T-cell (primary cell): ENCODE results near the gene ROR2. TPM values are rescaled to one million over a fixed set of nuclear protein-coding genes. Genes with fewer than 3 reads are reported as not detected.

Experiments used
- ATAC-seq, 4 experiments: fragments of 200-7000 bp in 3 of 4; fragments of 150-1000 bp in 1 of 4; cut with Tn5 transposase; replicated peaks in 1 of 4; 1 replicate in 3 of 4; 2 replicates in 1 of 4; pipeline ENCODE4 v1.10.0; 2021; ENCODE audit warnings: moderate library complexity in 3 of 4, mild to moderate bottlenecking in 2 of 4, moderate number of reproducible peaks in 1 of 4
- CTCF ChIA-PET, 2 donors: fragments of 300-600 bp; sonication (Branson Sonifier 250); formaldehyde crosslinking; loops; one replicate each; lab custom pipeline; 2022; ENCODE audit warnings: antibody characterized with exemption in 2 of 2; lab: Charles Lee
- POLR2A ChIA-PET, 2 donors: fragments of 300-600 bp; sonication (Branson Sonifier 250); formaldehyde crosslinking; loops; one replicate each; lab custom pipeline; 2022; ENCODE audit warnings: antibody characterized with exemption in 2 of 2; lab: Charles Lee
- DNase-seq, 35 experiments: peaks; one replicate each; pipeline versions ENCODE4 v3.0.0 to v3.0.0-alpha.2; 2013 to 2023
- H3K27ac ChIP-seq: one replicate; pipeline ENCODE4 v1.5.1; 2013; ENCODE audit warnings: low read length
- H3K27me3 ChIP-seq, 2 experiments: replicated peaks in 1 of 2; 1 replicate in 1 of 2; 2 replicates in 1 of 2; pipeline versions ENCODE4 v1.6.1 to v1.7.0; 2013; ENCODE audit warnings: low read length in 1 of 2, mixed read lengths in 1 of 2; ENCODE audit not compliant: control insufficient read depth in 2 of 2, insufficient read depth in 2 of 2; ENCODE audit errors: extremely low read depth in 1 of 2
- H3K36me3 ChIP-seq, 2 donors: 1 replicate in 1 of 2; 2 replicates in 1 of 2; pipeline versions ENCODE4 v1.6.1 to v1.7.0; 2013; ENCODE audit warnings: low read length in 1 of 2; ENCODE audit not compliant: control insufficient read depth in 2 of 2, insufficient read depth in 1 of 2; ENCODE audit errors: extremely low read depth in 1 of 2
- H3K4me1 ChIP-seq, 2 experiments: 1 replicate in 1 of 2; 2 replicates in 1 of 2; pipeline versions ENCODE4 v1.6.1 to v1.7.0; 2013; ENCODE audit warnings: low read length in 2 of 2, mixed read lengths in 1 of 2; ENCODE audit not compliant: insufficient read depth in 2 of 2, control insufficient read depth in 1 of 2; ENCODE audit errors: extremely low read depth in 1 of 2
- H3K4me3 ChIP-seq, 2 donors: 1 replicate in 1 of 2; 2 replicates in 1 of 2; pipeline versions ENCODE4 v1.5.1 to v1.7.0; 2013; ENCODE audit warnings: mild to moderate bottlenecking in 2 of 2, low read length in 1 of 2, moderate library complexity in 1 of 2; ENCODE audit not compliant: control insufficient read depth in 1 of 2; ENCODE audit errors: extremely low read depth in 1 of 2
- H3K9me3 ChIP-seq: 2 replicates; pipeline ENCODE4 v1.7.0; 2013
- H3K27ac Mint-ChIP-seq, 2 donors: one replicate each; pipeline ENCODE4 v1.8.0; 2020 to 2021; ENCODE audit warnings: mild to moderate bottlenecking in 2 of 2, mixed read lengths in 2 of 2
- H3K27me3 Mint-ChIP-seq, 2 donors: one replicate each; pipeline ENCODE4 v1.8.0; 2021 to 2022; ENCODE audit warnings: mixed read lengths in 2 of 2
- H3K36me3 Mint-ChIP-seq: one replicate; pipeline ENCODE4 v1.8.0; 2021; ENCODE audit warnings: mixed read lengths
- H3K4me1 Mint-ChIP-seq, 3 donors: one replicate each; pipeline ENCODE4 v1.8.0; 2020 to 2022; ENCODE audit warnings: mixed read lengths in 3 of 3, mild to moderate bottlenecking in 1 of 3
- H3K4me3 Mint-ChIP-seq, 3 donors: one replicate each; pipeline ENCODE4 v1.8.0; 2020 to 2022; ENCODE audit warnings: mild to moderate bottlenecking in 3 of 3, mixed read lengths in 3 of 3, moderate library complexity in 3 of 3
- H3K9me3 Mint-ChIP-seq, 3 donors: one replicate each; pipeline ENCODE4 v1.8.0; 2020 to 2022; ENCODE audit warnings: mixed read lengths in 3 of 3
- WGBS: methylation state at CpG from one replicate; pipeline ENCODE4 v1.1.5; 2013; ENCODE audit warnings: missing lambda C conversion rate; ENCODE audit not compliant: insufficient coverage; 5-methylcytosine and 5-hydroxymethylcytosine counted together
- total RNA-seq, 35 experiments: library from RNA in 6 of 35; stranded (reverse) in 6 of 35; fragments of 120-200 nt in 1 of 35; gene quantifications; one replicate each; pipeline versions ENCODE4 v1.2.1 to v1.2.4 and lab custom pipeline; 2013 to 2026

The ROR2 gene
- total RNA-seq, 5 donors from 2014 or later (not counting 1 experiment from before 2014, with no cell fraction given) = 0.07 to 0.28 (median 0.15) TPM; not detected in 1

GRCh38 chr9:91897201-91897600 is 52.8 kb downstream of the ROR2 start:
- no peak for ATAC-seq
- no peak overlapping the region for H3K27ac Mint-ChIP-seq
- H3K27ac ChIP-seq = no peak overlapping the region

GRCh38 chr9:91896513-91897121 is 53.4 kb downstream of the ROR2 start:
- no peaks in the 10 kb centered on the region for H3K9me3 Mint-ChIP-seq
- H3K27me3 Mint-ChIP-seq = peaks cover 29 to 32% of the 10 kb centered on the region in 2 donors
- 36% methylated on average over 5 of the region's 11 CpGs for WGBS
- H3K27ac Mint-ChIP-seq = no peak overlapping the region
- no peaks in the 10 kb centered on the region for H3K36me3 Mint-ChIP-seq
- Histone ChIP-seq H3K9me3 (no peaks in the 10 kb centered on the region), H3K4me1 (no peaks in the 10 kb centered on the region), H3K36me3 (no peaks in the 10 kb centered on the region), H3K4me3 (no peak overlapping the region), H3K27me3 (peaks cover 0 to 30% of the 10 kb centered on the region in 2 experiments), H3K27ac (no peak overlapping the region)
- H3K4me3 Mint-ChIP-seq = no peak overlapping the region
- ChIA-PET POLR2A (no interaction called here), CTCF (no interaction called here)
- ATAC-seq (no peak), DNase-seq (no peak)
- no peaks in the 10 kb centered on the region for H3K4me1 Mint-ChIP-seq

More at GRCh38 chr9:91897201-91897600, 52.8 kb downstream of the ROR2 start:
- DNase-seq = no peak
- no peaks in the 10 kb centered on the region for H3K9me3 ChIP-seq
- Mint-ChIP-seq H3K36me3 (no peaks in the 10 kb centered on the region), H3K9me3 (no peaks in the 10 kb centered on the region), H3K4me3 (no peak overlapping the region), H3K4me1 (no peaks in the 10 kb centered on the region), H3K27me3 (peaks cover 29 to 32% of the 10 kb centered on the region in 2 donors)
- no CpG with 5 or more reads among the region's 1 CpG for WGBS
- CTCF ChIA-PET = no interaction called here
- no peak overlapping the region for H3K4me3 ChIP-seq
- H3K27me3 ChIP-seq = peaks cover 0 to 29% of the 10 kb centered on the region in 2 experiments
- POLR2A ChIA-PET = no interaction called here
- no peaks in the 10 kb centered on the region for H3K4me1 ChIP-seq
- H3K36me3 ChIP-seq = no peaks in the 10 kb centered on the region

- no peak overlapping the region for H3K27ac Mint-ChIP-seq
- peaks cover 29 to 32% of the 10 kb centered on the region in 2 donors for H3K27me3 Mint-ChIP-seq
- CTCF ChIA-PET = no interaction called here
- WGBS = 93% methylated on average over 6 of the region's 7 CpGs
- no peaks in the 10 kb centered on the region for H3K36me3 ChIP-seq
- no peaks in the 10 kb centered on the region for H3K4me1 ChIP-seq
- no peak for DNase-seq
- no peak overlapping the region for H3K4me3 Mint-ChIP-seq
- H3K27ac ChIP-seq = no peak overlapping the region
- no peaks in the 10 kb centered on the region for H3K4me1 Mint-ChIP-seq
- no peaks in the 10 kb centered on the region for H3K36me3 Mint-ChIP-seq
- POLR2A ChIA-PET = no interaction called here
- H3K9me3 Mint-ChIP-seq = no peaks in the 10 kb centered on the region
- ATAC-seq = no peak
- no peaks in the 10 kb centered on the region for H3K9me3 ChIP-seq
- peaks cover 0 to 30% of the 10 kb centered on the region in 2 experiments for H3K27me3 ChIP-seq
- no peak overlapping the region for H3K4me3 ChIP-seq
These were observed 53.9 kb downstream of the ROR2 start for GRCh38 chr9:91896097-91896496.

DNA sequence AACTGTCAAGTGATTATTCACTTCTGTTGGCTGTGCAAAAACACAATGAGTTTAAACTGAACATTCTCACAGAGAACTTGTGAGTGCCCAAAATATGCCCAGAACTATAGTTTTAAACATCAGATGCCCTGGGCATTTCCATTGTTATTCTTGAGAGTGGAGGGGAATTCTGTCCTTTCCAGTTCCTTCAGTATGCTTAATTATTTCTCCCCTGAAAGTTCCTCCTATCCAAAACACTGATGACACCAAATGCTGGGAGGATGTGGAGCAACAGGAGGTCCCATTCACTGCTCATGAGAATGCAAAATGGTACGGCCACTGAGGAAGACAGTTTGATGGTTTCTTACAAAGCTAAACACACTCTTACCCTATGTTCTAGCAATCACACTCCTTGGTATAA is 55.5 kb downstream of the ROR2 start:
- no peaks in the 10 kb centered on the region for H3K4me1 Mint-ChIP-seq

GRCh38 chr9:91894023-91894422 is 56.0 kb downstream of the ROR2 start:
- no peaks in the 10 kb centered on the region for H3K4me1 ChIP-seq
- no peaks in the 10 kb centered on the region for H3K9me3 Mint-ChIP-seq
- H3K9me3 ChIP-seq = no peaks in the 10 kb centered on the region
- CTCF ChIA-PET = no interaction called here
- no peak overlapping the region for H3K27ac ChIP-seq
- DNase-seq = no peak
- WGBS = 76% methylated on average over 2 of the region's 4 CpGs
- no peaks in the 10 kb centered on the region for H3K36me3 Mint-ChIP-seq
- peaks cover 0 to 35% of the 10 kb centered on the region in 2 experiments for H3K27me3 ChIP-seq
- H3K4me1 Mint-ChIP-seq = no peaks in the 10 kb centered on the region
- ATAC-seq = no peak
- POLR2A ChIA-PET = no interaction called here
- no peak overlapping the region for H3K27ac Mint-ChIP-seq
- peaks cover 27 to 36% of the 10 kb centered on the region in 2 donors for H3K27me3 Mint-ChIP-seq
- H3K36me3 ChIP-seq = no peaks in the 10 kb centered on the region
- H3K4me3 ChIP-seq = no peak overlapping the region
- H3K4me3 Mint-ChIP-seq = no peak overlapping the region

More for the DNA sequence above, 55.5 kb downstream of the ROR2 start:
- H3K27me3 Mint-ChIP-seq = peaks cover 29 to 36% of the 10 kb centered on the region in 2 donors
- WGBS = no CpG with 5 or more reads among the region's 1 CpG
- no peak for ATAC-seq
- no peak overlapping the region for H3K4me3 ChIP-seq
- no peaks in the 10 kb centered on the region for H3K36me3 ChIP-seq
- no peaks in the 10 kb centered on the region for H3K9me3 ChIP-seq
- H3K27ac Mint-ChIP-seq = no peak overlapping the region
- peaks cover 0 to 34% of the 10 kb centered on the region in 2 experiments for H3K27me3 ChIP-seq
- H3K4me1 ChIP-seq = no peaks in the 10 kb centered on the region
- no peaks in the 10 kb centered on the region for H3K36me3 Mint-ChIP-seq
- CTCF ChIA-PET = no interaction called here
- no peak overlapping the region for H3K4me3 Mint-ChIP-seq
- H3K9me3 Mint-ChIP-seq = no peaks in the 10 kb centered on the region
- no peak overlapping the region for H3K27ac ChIP-seq
- DNase-seq = no peak
- POLR2A ChIA-PET = no interaction called here

- no peaks in the 10 kb centered on the region for H3K9me3 ChIP-seq
- H3K4me3 Mint-ChIP-seq = no peak overlapping the region
- POLR2A ChIA-PET = no interaction called here
- ATAC-seq (no peak), DNase-seq (no peak)
- no peaks in the 10 kb centered on the region for H3K4me1 Mint-ChIP-seq
- 100% methylated on average over 3 of the region's 6 CpGs for WGBS
- peaks cover 0 to 23% of the 10 kb centered on the region in 2 experiments for H3K27me3 ChIP-seq
- H3K4me3 ChIP-seq = no peak overlapping the region
- no peaks in the 10 kb centered on the region for H3K9me3 Mint-ChIP-seq
- no peak overlapping the region for H3K27ac ChIP-seq
- H3K27me3 Mint-ChIP-seq = peaks cover 30 to 37% of the 10 kb centered on the region in 2 donors
- no peak overlapping the region for H3K27ac Mint-ChIP-seq
- CTCF ChIA-PET = no interaction called here
- H3K4me1 ChIP-seq = no peaks in the 10 kb centered on the region
- H3K36me3 ChIP-seq = no peaks in the 10 kb centered on the region
- H3K36me3 Mint-ChIP-seq = no peaks in the 10 kb centered on the region
These were observed 58.1 kb downstream of the ROR2 start for GRCh38 chr9:91891915-91892314.
